IPS-11a (cell line): ENCODE results near the gene ADAM12.

Experiments
- H3K4me3 ChIP-seq: one replicate; pipeline ENCODE4 v1.5.1; 2013; ENCODE audit warnings: low read depth, low read length, control low read depth

Gene ADAM12

GRCh38 chr10:126317751-126318150 is 70.5 kb downstream of the ADAM12 start:
- H3K4me3 ChIP-seq: no peak overlapping the region

- no peak overlapping the region for H3K4me3 ChIP-seq
These were observed 72.6 kb downstream of the ADAM12 start for GRCh38 chr10:126315494-126316177.

- no peak overlapping the region for H3K4me3 ChIP-seq
These were observed 73.3 kb downstream of the ADAM12 start for GRCh38 chr10:126314863-126315493.

GRCh38 chr10:126312167-126312566 is 76.1 kb downstream of the ADAM12 start:
- no peak overlapping the region for H3K4me3 ChIP-seq

GRCh38 chr10:126309228-126309883 is 78.9 kb downstream of the ADAM12 start:
- no peak overlapping the region for H3K4me3 ChIP-seq

- no peak overlapping the region for H3K4me3 ChIP-seq
These were observed 85.2 kb downstream of the ADAM12 start for GRCh38 chr10:126302826-126303665.

- no peak overlapping the region for H3K4me3 ChIP-seq
These were observed 85.9 kb downstream of the ADAM12 start for GRCh38 chr10:126302476-126302756.

- no peak overlapping the region for H3K4me3 ChIP-seq
These were observed 86.4 kb downstream of the ADAM12 start for GRCh38 chr10:126301701-126302475.

GRCh38 chr10:126294451-126294850 is 93.8 kb downstream of the ADAM12 start:
- H3K4me3 ChIP-seq: no peak overlapping the region

GRCh38 chr10:126290232-126290631 is 98.0 kb downstream of the ADAM12 start:
- no peak overlapping the region for H3K4me3 ChIP-seq

- no peak overlapping the region for H3K4me3 ChIP-seq
These were observed 99.5 kb downstream of the ADAM12 start for GRCh38 chr10:126288547-126289493.

- no peak overlapping the region for H3K4me3 ChIP-seq
These were observed 102.0 kb downstream of the ADAM12 start for GRCh38 chr10:126286256-126286780.

GRCh38 chr10:126283307-126283706 is 105.0 kb downstream of the ADAM12 start:
- no peak overlapping the region for H3K4me3 ChIP-seq

- no peak overlapping the region for H3K4me3 ChIP-seq
These were observed 109.4 kb downstream of the ADAM12 start for GRCh38 chr10:126278851-126279250.

- no peak overlapping the region for H3K4me3 ChIP-seq
These were observed 111.1 kb downstream of the ADAM12 start for GRCh38 chr10:126277181-126277580.

- no peak overlapping the region for H3K4me3 ChIP-seq
These were observed 115.8 kb downstream of the ADAM12 start for GRCh38 chr10:126272526-126272925.

- H3K4me3 ChIP-seq: no peak overlapping the region
These were observed 118.2 kb downstream of the ADAM12 start for GRCh38 chr10:126270111-126270510.

- H3K4me3 ChIP-seq: no peak overlapping the region
These were observed 120.0 kb downstream of the ADAM12 start for GRCh38 chr10:126268013-126268920.
